Panc1 (cell line): ENCODE data around the gene NCAM1.

Experiments used
- POLR2AphosphoS5 ChIP-seq: IDR thresholded peaks from 2 replicates; pipeline ENCODE4 v1.6.1; 2012; ENCODE audit warnings: mild to moderate bottlenecking, low read depth, low read length, moderate library complexity
- SIN3A ChIP-seq: IDR thresholded peaks from 2 replicates; pipeline ENCODE4 v1.6.1; 2012; ENCODE audit warnings: low read depth, mild to moderate bottlenecking, low read length, moderate library complexity, borderline replicate concordance; ENCODE audit not compliant: insufficient read depth
- TF ChIP-seq, protein P1 (sequence below): fragments of 450-650 bp; IDR thresholded peaks from 2 replicates; pipeline ENCODE4 v1.5.1; 2017; ENCODE audit warnings: mild to moderate bottlenecking
- TF ChIP-seq, protein P2 (sequence below), 2 experiments: IDR thresholded peaks; 2 replicates each; pipeline ENCODE4 v1.6.1; 2011 to 2012; ENCODE audit warnings: low read depth in 2 of 2, control low read depth in 1 of 2, low read length in 1 of 2, mild to moderate bottlenecking in 1 of 2, moderate library complexity in 1 of 2; ENCODE audit not compliant: insufficient read depth in 1 of 2

DNA sequence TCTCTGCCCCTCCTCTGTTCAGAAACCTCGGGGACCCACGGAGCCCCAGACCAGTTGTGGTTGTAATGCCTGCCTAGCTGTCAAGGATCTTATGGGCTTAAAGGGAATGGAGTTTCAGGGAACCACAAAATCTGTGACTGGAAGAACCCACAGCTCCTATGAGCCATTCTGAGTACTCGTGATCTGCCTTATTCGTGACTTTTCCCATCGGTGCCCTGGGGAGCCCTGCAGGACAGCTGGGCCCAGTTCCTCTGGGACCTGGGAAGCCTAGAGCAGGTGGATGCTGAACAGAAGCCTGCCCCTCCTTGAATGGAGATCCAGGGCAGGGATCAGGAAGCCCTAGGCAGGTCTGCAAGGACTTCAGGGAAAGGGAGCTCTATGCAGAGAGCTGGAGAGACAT lies 311.1 kb downstream of the NCAM1 start:
- TF ChIP-seq, protein P1, sequence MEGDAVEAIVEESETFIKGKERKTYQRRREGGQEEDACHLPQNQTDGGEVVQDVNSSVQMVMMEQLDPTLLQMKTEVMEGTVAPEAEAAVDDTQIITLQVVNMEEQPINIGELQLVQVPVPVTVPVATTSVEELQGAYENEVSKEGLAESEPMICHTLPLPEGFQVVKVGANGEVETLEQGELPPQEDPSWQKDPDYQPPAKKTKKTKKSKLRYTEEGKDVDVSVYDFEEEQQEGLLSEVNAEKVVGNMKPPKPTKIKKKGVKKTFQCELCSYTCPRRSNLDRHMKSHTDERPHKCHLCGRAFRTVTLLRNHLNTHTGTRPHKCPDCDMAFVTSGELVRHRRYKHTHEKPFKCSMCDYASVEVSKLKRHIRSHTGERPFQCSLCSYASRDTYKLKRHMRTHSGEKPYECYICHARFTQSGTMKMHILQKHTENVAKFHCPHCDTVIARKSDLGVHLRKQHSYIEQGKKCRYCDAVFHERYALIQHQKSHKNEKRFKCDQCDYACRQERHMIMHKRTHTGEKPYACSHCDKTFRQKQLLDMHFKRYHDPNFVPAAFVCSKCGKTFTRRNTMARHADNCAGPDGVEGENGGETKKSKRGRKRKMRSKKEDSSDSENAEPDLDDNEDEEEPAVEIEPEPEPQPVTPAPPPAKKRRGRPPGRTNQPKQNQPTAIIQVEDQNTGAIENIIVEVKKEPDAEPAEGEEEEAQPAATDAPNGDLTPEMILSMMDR: no peak
- TF ChIP-seq, protein P2, sequence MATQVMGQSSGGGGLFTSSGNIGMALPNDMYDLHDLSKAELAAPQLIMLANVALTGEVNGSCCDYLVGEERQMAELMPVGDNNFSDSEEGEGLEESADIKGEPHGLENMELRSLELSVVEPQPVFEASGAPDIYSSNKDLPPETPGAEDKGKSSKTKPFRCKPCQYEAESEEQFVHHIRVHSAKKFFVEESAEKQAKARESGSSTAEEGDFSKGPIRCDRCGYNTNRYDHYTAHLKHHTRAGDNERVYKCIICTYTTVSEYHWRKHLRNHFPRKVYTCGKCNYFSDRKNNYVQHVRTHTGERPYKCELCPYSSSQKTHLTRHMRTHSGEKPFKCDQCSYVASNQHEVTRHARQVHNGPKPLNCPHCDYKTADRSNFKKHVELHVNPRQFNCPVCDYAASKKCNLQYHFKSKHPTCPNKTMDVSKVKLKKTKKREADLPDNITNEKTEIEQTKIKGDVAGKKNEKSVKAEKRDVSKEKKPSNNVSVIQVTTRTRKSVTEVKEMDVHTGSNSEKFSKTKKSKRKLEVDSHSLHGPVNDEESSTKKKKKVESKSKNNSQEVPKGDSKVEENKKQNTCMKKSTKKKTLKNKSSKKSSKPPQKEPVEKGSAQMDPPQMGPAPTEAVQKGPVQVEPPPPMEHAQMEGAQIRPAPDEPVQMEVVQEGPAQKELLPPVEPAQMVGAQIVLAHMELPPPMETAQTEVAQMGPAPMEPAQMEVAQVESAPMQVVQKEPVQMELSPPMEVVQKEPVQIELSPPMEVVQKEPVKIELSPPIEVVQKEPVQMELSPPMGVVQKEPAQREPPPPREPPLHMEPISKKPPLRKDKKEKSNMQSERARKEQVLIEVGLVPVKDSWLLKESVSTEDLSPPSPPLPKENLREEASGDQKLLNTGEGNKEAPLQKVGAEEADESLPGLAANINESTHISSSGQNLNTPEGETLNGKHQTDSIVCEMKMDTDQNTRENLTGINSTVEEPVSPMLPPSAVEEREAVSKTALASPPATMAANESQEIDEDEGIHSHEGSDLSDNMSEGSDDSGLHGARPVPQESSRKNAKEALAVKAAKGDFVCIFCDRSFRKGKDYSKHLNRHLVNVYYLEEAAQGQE (IDR thresholded peaks at IDR 0.05; ENCODE audit: insufficient read depth in 1 of 2, low read depth in 2 of 2, low read length in 1 of 2): no peak
- TF ChIP-seq POLR2AphosphoS5 (no peak), SIN3A (no peak)
